Endodermal cell (in vitro differentiated cells): ENCODE results near the gene EXOSC10. TPM values are rescaled to one million over a fixed set of nuclear protein-coding genes. Genes with fewer than 3 reads are reported as not detected.
"Not testable (repeated sequence)": the region's sequence is repeated elsewhere in the genome, so short reads cannot be mapped to it uniquely, and the experiment has no call there.

Experiments used
- DNase-seq: peaks from one replicate; pipeline ENCODE4 v3.0.0-alpha.2; 2017
- H3K27ac ChIP-seq: 2 replicates; pipeline ENCODE4 v1.5.1; 2013; ENCODE audit warnings: mild to moderate bottlenecking, low read depth, low read length, moderate library complexity
- H3K27me3 ChIP-seq: 2 replicates; pipeline ENCODE4 v1.6.1; 2013; ENCODE audit warnings: mild to moderate bottlenecking, low read length, moderate library complexity; ENCODE audit not compliant: insufficient read depth, control insufficient read depth, poor library complexity, severe bottlenecking
- H3K36me3 ChIP-seq: 2 replicates; pipeline ENCODE4 v1.7.0; 2013; ENCODE audit warnings: mild to moderate bottlenecking, low read length, moderate library complexity; ENCODE audit not compliant: control insufficient read depth, insufficient read depth
- H3K4me1 ChIP-seq: one replicate; pipeline ENCODE4 v1.7.0; 2013; ENCODE audit warnings: low read length; ENCODE audit not compliant: control insufficient read depth, insufficient read depth
- H3K4me3 ChIP-seq: 2 replicates; pipeline ENCODE4 v1.5.1; 2013; ENCODE audit warnings: mild to moderate bottlenecking, low read length, moderate library complexity
- H3K9ac ChIP-seq: 2 replicates; pipeline ENCODE4 v1.6.1; 2013; ENCODE audit warnings: mild to moderate bottlenecking, low read length, moderate library complexity; ENCODE audit not compliant: poor library complexity, severe bottlenecking; ENCODE audit errors: extremely low read depth
- H3K9me3 ChIP-seq: 2 replicates; pipeline ENCODE4 v1.6.1; 2013; ENCODE audit warnings: mild to moderate bottlenecking, low read length, moderate library complexity; ENCODE audit not compliant: control insufficient read depth
- H3K27ac Mint-ChIP-seq: 2 replicates; pipeline ENCODE4 v1.8.0; 2020; ENCODE audit warnings: mixed read lengths
- H3K27me3 Mint-ChIP-seq: 2 replicates; pipeline ENCODE4 v1.8.0; 2021; ENCODE audit warnings: mild to moderate bottlenecking, mixed read lengths; ENCODE audit not compliant: insufficient read depth
- H3K36me3 Mint-ChIP-seq: 2 replicates; pipeline ENCODE4 v1.8.0; 2020; ENCODE audit warnings: low read depth, mixed read lengths
- H3K4me1 Mint-ChIP-seq: 2 replicates; pipeline ENCODE4 v1.8.0; 2020; ENCODE audit warnings: mixed read lengths
- H3K4me3 Mint-ChIP-seq: 2 replicates; pipeline ENCODE4 v1.8.0; 2020; ENCODE audit warnings: mild to moderate bottlenecking, moderate library complexity, mixed read lengths
- H3K9me3 Mint-ChIP-seq: 2 replicates; pipeline ENCODE4 v1.8.0; 2020; ENCODE audit warnings: mild to moderate bottlenecking, mixed read lengths
- WGBS, 2 experiments: methylation state at CpG; one replicate each; pipeline versions ENCODE4 v1.1.5 to v1.1.7; 2013; ENCODE audit warnings: missing lambda C conversion rate in 2 of 2, mixed read lengths in 1 of 2; ENCODE audit not compliant: insufficient coverage in 1 of 2, insufficient read length in 1 of 2; 5-methylcytosine and 5-hydroxymethylcytosine counted together
- total RNA-seq, 2 donors: library from RNA; stranded (reverse); fragmentation: NEBNext Ultra II Directional in 1 of 2; extraction: Animal tissue kit (Norgen Biotek cat#: 25700) in 1 of 2; gene quantifications; 2 replicates in 1 of 2; 3 replicates in 1 of 2; pipeline ENCODE4 v1.2.1, GENCODE V29; 2021
- TF ChIP-seq, protein P1 (sequence below): fragments of 200-600 bp; sonication (generic); conservative IDR thresholded peaks from 2 replicates; pipeline ENCODE4 v1.5.0; 2021; ENCODE audit warnings: antibody characterized with exemption, mild to moderate bottlenecking

The EXOSC10 gene
- total RNA-seq, 2 donors from 2014 or later, result 81.4 to 89.7 TPM

DNA sequence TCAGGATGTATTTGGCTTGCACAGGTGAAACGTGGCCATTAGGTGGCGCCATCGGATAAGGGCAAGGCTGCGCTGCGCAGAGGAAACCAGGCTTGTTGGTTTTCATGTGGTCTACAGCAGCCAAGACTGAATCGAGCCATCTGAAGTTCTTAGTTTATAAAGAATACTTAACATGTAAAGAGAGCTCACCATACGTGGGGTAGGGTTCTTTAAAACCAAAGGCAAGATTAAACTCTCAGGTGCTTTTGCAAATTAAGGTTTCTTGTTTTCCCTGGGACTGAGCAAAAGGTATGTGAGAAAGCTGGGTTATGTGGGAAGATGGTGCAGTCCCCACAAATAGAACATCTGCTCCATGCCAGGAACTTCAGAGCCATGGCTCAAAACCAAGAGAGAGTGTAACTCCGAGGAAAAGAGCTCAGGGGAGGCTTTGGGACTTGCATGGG is 61.9 kb downstream of the EXOSC10 start:
- H3K27ac ChIP-seq, result no peak overlapping the region
- Mint-ChIP-seq H3K4me1 (no peaks in the 10 kb centered on the region), H3K27me3 (no peaks in the 10 kb centered on the region), H3K27ac (no peak overlapping the region), H3K36me3 (no peaks in the 10 kb centered on the region), H3K9me3 (no peaks in the 10 kb centered on the region), H3K4me3 (no peak overlapping the region)
- TF ChIP-seq, protein P1, sequence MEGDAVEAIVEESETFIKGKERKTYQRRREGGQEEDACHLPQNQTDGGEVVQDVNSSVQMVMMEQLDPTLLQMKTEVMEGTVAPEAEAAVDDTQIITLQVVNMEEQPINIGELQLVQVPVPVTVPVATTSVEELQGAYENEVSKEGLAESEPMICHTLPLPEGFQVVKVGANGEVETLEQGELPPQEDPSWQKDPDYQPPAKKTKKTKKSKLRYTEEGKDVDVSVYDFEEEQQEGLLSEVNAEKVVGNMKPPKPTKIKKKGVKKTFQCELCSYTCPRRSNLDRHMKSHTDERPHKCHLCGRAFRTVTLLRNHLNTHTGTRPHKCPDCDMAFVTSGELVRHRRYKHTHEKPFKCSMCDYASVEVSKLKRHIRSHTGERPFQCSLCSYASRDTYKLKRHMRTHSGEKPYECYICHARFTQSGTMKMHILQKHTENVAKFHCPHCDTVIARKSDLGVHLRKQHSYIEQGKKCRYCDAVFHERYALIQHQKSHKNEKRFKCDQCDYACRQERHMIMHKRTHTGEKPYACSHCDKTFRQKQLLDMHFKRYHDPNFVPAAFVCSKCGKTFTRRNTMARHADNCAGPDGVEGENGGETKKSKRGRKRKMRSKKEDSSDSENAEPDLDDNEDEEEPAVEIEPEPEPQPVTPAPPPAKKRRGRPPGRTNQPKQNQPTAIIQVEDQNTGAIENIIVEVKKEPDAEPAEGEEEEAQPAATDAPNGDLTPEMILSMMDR, result peak; percentile 98
- peak; percentile 94 for DNase-seq
- no peaks in the 10 kb centered on the region for H3K4me1 ChIP-seq
- no peaks in the 10 kb centered on the region for H3K36me3 ChIP-seq
- WGBS, 2 experiments, result 0 to 12% methylated on average over 4 to 8 of the region's 8 CpGs
- H3K27me3 ChIP-seq, result peaks cover 15% of the 10 kb centered on the region
- H3K4me3 ChIP-seq, result no peak overlapping the region
- H3K9ac ChIP-seq, result no peak overlapping the region
- H3K9me3 ChIP-seq, result no peaks in the 10 kb centered on the region

DNA sequence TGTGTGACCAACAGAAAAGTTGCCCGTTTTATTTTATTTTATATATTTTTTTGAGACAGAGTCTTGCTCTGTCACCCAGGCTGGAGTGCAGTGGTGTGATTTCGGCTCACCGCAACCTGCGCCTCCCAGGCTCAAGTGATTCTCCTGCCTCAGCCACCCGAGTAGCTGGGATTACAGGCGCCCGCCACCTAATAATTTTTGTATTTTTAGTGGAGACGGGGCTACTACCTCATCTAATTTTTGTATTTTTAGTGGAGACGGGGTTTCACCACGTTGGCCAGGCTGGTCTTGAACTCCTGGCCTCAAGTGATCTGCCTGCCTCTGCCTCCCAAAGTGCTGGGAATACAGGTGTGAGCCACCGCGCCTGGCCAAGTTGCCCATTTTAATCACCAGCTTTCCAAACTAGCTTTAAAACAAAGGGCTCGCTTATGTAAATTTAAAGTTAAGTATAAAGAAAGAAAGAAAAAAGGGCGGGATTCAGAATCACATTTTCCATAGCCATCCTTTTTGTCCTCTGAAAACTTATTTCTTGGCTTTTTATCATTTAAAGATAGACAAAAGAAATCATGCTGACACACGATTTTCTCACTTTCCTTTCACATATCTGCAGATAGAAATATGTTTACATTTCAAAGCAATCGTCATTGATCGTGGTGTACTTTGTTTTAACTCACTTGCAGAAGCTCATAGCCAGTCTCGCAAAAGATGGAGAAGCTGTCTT is 62.5 kb downstream of the EXOSC10 start:
- not testable (repeated sequence) for H3K9me3 Mint-ChIP-seq, H3K4me3 ChIP-seq, H3K27ac ChIP-seq, H3K9me3 ChIP-seq, H3K4me3 Mint-ChIP-seq, DNase-seq, H3K27ac Mint-ChIP-seq, H3K36me3 ChIP-seq, H3K36me3 Mint-ChIP-seq, H3K27me3 Mint-ChIP-seq, H3K4me1 ChIP-seq, H3K9ac ChIP-seq, H3K4me1 Mint-ChIP-seq
- 48 to 71% methylated on average over 9 to 17 of the region's 18 CpGs for WGBS, 2 experiments
- peaks cover 15% of the 10 kb centered on the region for H3K27me3 ChIP-seq

DNA sequence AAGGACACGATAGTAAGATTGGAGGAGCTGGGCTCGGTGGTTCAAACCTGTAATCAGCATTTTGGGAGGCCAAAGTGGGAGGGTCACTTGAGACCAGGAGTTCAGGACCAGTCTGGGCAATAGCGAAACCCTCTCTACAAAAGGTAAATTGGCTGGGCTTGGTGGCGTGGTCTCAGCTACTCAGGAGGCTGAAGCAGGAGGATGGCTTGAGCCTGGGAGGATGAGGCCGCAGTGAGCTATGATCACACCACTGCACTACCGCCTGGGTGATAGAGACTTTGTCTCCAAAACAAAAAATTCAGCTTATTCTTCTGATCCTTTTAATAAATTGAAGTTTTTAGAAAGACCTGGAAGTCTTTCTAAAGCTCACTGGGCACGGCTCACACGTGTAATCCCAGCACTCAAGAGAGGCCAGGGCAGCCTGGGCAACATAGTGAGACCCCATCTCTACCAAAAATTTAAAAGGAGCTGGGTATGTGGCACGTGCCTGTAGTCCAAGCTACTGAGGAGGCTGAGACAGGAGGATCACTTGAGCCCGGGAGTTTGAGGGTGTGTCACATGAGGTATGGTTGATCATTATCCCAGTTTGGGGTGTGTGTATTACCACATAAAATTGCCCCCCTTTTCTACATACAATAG is 67.9 kb downstream of the EXOSC10 start:
- H3K36me3 Mint-ChIP-seq, result peaks cover 30% of the 10 kb centered on the region
- no peak overlapping the region for H3K4me3 Mint-ChIP-seq
- no peaks in the 10 kb centered on the region for H3K27me3 ChIP-seq
- no peak overlapping the region for H3K27ac Mint-ChIP-seq
- H3K36me3 ChIP-seq, result peaks cover 31% of the 10 kb centered on the region
- H3K4me1 ChIP-seq, result no peaks in the 10 kb centered on the region
- H3K9me3 Mint-ChIP-seq, result no peaks in the 10 kb centered on the region
- H3K9ac ChIP-seq, result no peak overlapping the region
- 91 to 94% methylated on average over 7 to 10 of the region's 10 CpGs for WGBS, 2 experiments
- TF ChIP-seq, protein P1, result peak; percentile 53
- no peak for DNase-seq
- no peaks in the 10 kb centered on the region for H3K4me1 Mint-ChIP-seq
- no peak overlapping the region for H3K4me3 ChIP-seq
- H3K27ac ChIP-seq, result no peak overlapping the region
- H3K9me3 ChIP-seq, result no peaks in the 10 kb centered on the region
- H3K27me3 Mint-ChIP-seq, result no peaks in the 10 kb centered on the region
